WTC11 (cell line): Measurements from ENCODE around the gene SSX5. TPM values are rescaled to one million over a fixed set of nuclear protein-coding genes. Genes with fewer than 3 reads are reported as not detected.
"Not testable (repeated sequence)": the region's sequence is repeated elsewhere in the genome, so short reads cannot be mapped to it uniquely, and the experiment has no call there.

ENCODE experiments used
- ATAC-seq: fragments of 200-7000 bp; cut with Tn5 transposase; 2 replicates; pipeline ENCODE4 v1.10.0; 2021; ENCODE audit warnings: mild to moderate bottlenecking, moderate library complexity
- CTCF ChIA-PET: fragments of 300-600 bp; sonication (Branson Sonifier 250); formaldehyde crosslinking; loops from one replicate; lab custom pipeline; 2021; ENCODE audit warnings: antibody characterized with exemption; lab: Charles Lee
- POLR2A ChIA-PET: fragments of 350-600 bp; sonication (Branson Sonifier 250); formaldehyde crosslinking; loops from one replicate; lab custom pipeline; 2021; ENCODE audit warnings: antibody characterized with exemption; lab: Charles Lee
- DNase-seq: peaks from one replicate; pipeline ENCODE4 v3.0.0; 2021; ENCODE audit warnings: low spot score
- H3K27ac Mint-ChIP-seq: 2 replicates; pipeline ENCODE4 v1.8.0; 2021; ENCODE audit warnings: mixed read lengths
- H3K27me3 Mint-ChIP-seq: 2 replicates; pipeline ENCODE4 v1.8.0; 2021; ENCODE audit warnings: low read depth, mild to moderate bottlenecking, moderate library complexity, mixed read lengths
- H3K36me3 Mint-ChIP-seq: 2 replicates; pipeline ENCODE4 v1.8.0; 2021; ENCODE audit warnings: mixed read lengths
- H3K4me1 Mint-ChIP-seq: 2 replicates; pipeline ENCODE4 v1.8.0; 2022; ENCODE audit warnings: mixed read lengths
- H3K4me3 Mint-ChIP-seq: 2 replicates; pipeline ENCODE4 v1.8.0; 2021; ENCODE audit warnings: mild to moderate bottlenecking, moderate library complexity, mixed read lengths
- H3K9me3 Mint-ChIP-seq: 2 replicates; pipeline ENCODE4 v1.8.0; 2021; ENCODE audit warnings: mixed read lengths
- ATF6 ChIP-seq: sonication (generic); formaldehyde crosslinking; IDR thresholded peaks from 2 replicates; pipeline ENCODE4 v1.8.1; 2023; ENCODE audit warnings: mild to moderate bottlenecking, missing genetic modification reagents
- ELF4 ChIP-seq: sonication (generic); formaldehyde crosslinking; IDR thresholded peaks from 2 replicates; pipeline ENCODE4 v1.8.1; 2022; ENCODE audit warnings: low read depth, mild to moderate bottlenecking, moderate library complexity, missing genetic modification reagents
- ERG ChIP-seq: fragments of 250-450 bp; sonication (Bioruptor Pico); IDR thresholded peaks from 2 replicates; pipeline ENCODE4 v1.8.0; 2021; ENCODE audit warnings: mild to moderate bottlenecking
- FOXP1 ChIP-seq: sonication (generic); formaldehyde crosslinking; IDR thresholded peaks from 2 replicates; pipeline ENCODE4 v1.8.0; 2022; ENCODE audit warnings: missing genetic modification reagents, mild to moderate bottlenecking, moderate library complexity, borderline replicate concordance
- IRF1 ChIP-seq: sonication (generic); formaldehyde crosslinking; IDR thresholded peaks from 2 replicates; pipeline ENCODE4 v1.8.0; 2023; ENCODE audit warnings: missing genetic modification reagents
- TEAD4 ChIP-seq: sonication (generic); formaldehyde crosslinking; IDR thresholded peaks from 2 replicates; pipeline ENCODE4 v1.8.0; 2022; ENCODE audit warnings: mild to moderate bottlenecking, missing genetic modification reagents
- TP53 ChIP-seq: sonication (generic); formaldehyde crosslinking; IDR thresholded peaks from 2 replicates; pipeline ENCODE4 v1.8.1; 2023; ENCODE audit warnings: mild to moderate bottlenecking, missing genetic modification reagents
- ZBTB21 ChIP-seq: sonication (generic); formaldehyde crosslinking; IDR thresholded peaks from 2 replicates; pipeline ENCODE4 v1.8.1; 2023; ENCODE audit warnings: mild to moderate bottlenecking, missing genetic modification reagents, borderline replicate concordance
- total RNA-seq: library from RNA; stranded (reverse); gene quantifications from 3 replicates; pipeline ENCODE4 v1.2.3, GENCODE V29; 2021

The SSX5 gene
- total RNA-seq, 1 experiment from 2014 or later: not detected

- CTCF ChIA-PET: no interaction called here
- no peak for ATAC-seq
- H3K36me3 Mint-ChIP-seq: no peaks in the 10 kb centered on the region
These were observed 42.8 kb downstream of the SSX5 start for GRCh38 chrX:48153769-48154168.

GRCh38 chrX:48142697-48143096 is 53.9 kb downstream of the SSX5 start:
- H3K36me3 Mint-ChIP-seq, H3K4me1 Mint-ChIP-seq, DNase-seq, POLR2A ChIA-PET, CTCF ChIA-PET, H3K27me3 Mint-ChIP-seq, H3K4me3 Mint-ChIP-seq, ATAC-seq, H3K27ac Mint-ChIP-seq, H3K9me3 Mint-ChIP-seq: not testable (repeated sequence)

More at GRCh38 chrX:48153769-48154168, 42.8 kb downstream of the SSX5 start:
- Mint-ChIP-seq H3K27me3 (no peaks in the 10 kb centered on the region; the same call in 1 of the 2 replicates), H3K27ac (no peak overlapping the region), H3K4me3 (no peak overlapping the region), H3K4me1 (no peaks in the 10 kb centered on the region), H3K9me3 (no peaks in the 10 kb centered on the region)
- no peak for DNase-seq
- POLR2A ChIA-PET: no interaction called here
- TF ChIP-seq IRF1 (CRISPR knock-in tag) (no peak), ERG (CRISPR knock-in tag) (no peak), ELF4 (CRISPR knock-in tag) (no peak), TEAD4 (CRISPR knock-in tag) (no peak), TP53 (CRISPR knock-in tag) (no peak), FOXP1 (CRISPR knock-in tag) (no peak), ATF6 (no peak), ZBTB21 (CRISPR knock-in tag) (no peak)

- H3K4me1 Mint-ChIP-seq, POLR2A ChIA-PET, DNase-seq, H3K27me3 Mint-ChIP-seq, H3K4me3 Mint-ChIP-seq, H3K27ac Mint-ChIP-seq, H3K9me3 Mint-ChIP-seq, ATAC-seq, CTCF ChIA-PET, H3K36me3 Mint-ChIP-seq: not testable (repeated sequence)
These were observed 54.6 kb downstream of the SSX5 start for GRCh38 chrX:48141810-48142508.

GRCh38 chrX:48139076-48139475 is 57.5 kb downstream of the SSX5 start:
- H3K27ac Mint-ChIP-seq, H3K4me3 Mint-ChIP-seq, POLR2A ChIA-PET, ATAC-seq, H3K27me3 Mint-ChIP-seq, H3K36me3 Mint-ChIP-seq, H3K9me3 Mint-ChIP-seq, DNase-seq, CTCF ChIA-PET, H3K4me1 Mint-ChIP-seq: not testable (repeated sequence)

Other genes starting within 250 kb of the SSX5 start
- gene ZNF182, start 192.8 kb downstream of the SSX5 start, total RNA-seq: 6.2 to 8.6 TPM (median 8.1 TPM) in 3 replicates
- gene SPACA5, start 189.8 kb downstream of the SSX5 start, total RNA-seq: not detected in 3 replicates
- 1.3 to 2.1 TPM (median 1.9 TPM) in 3 replicates for gene ZNF630, start 125.2 kb downstream of the SSX5 start, total RNA-seq
- not detected in 3 replicates for gene SPACA5B, start 66.2 kb downstream of the SSX5 start, total RNA-seq
- 0.34 TPM in 1 of 3 replicates, not detected in the others for gene SSX1, start 58.6 kb upstream of the SSX5 start, total RNA-seq
- gene SSX3, start 159.9 kb upstream of the SSX5 start, total RNA-seq: 0.25 TPM in 1 of 3 replicates, not detected in the others
- gene SSX4, start 186.7 kb upstream of the SSX5 start, total RNA-seq: 0.17 TPM in 1 of 3 replicates, not detected in the others
- 0.17 TPM in 1 of 3 replicates, not detected in the others for gene SSX4B, start 215.2 kb upstream of the SSX5 start, total RNA-seq